ENCODE results near the gene SLMAP.

- no peak for TF ChIP-seq CTCF (IDR thresholded peaks at IDR 0.05)
- TF ChIP-seq POLR2A (IDR thresholded peaks at IDR 0.05): no peak
- TF ChIP-seq POLR2AphosphoS5 (IDR thresholded peaks at IDR 0.05): no peak
Measured at GRCh38 chr3:57794501-57794900, 38.4 kb downstream of the SLMAP start.

All from suprapubic skin (tissue), 4 donors.